ENCODE data around the gene HSD17B11.
"Not testable (repeated sequence)": the region's sequence is repeated elsewhere in the genome, so short reads cannot be mapped to it uniquely, and the experiment has no call there.

Gene HSD17B11, protein sequence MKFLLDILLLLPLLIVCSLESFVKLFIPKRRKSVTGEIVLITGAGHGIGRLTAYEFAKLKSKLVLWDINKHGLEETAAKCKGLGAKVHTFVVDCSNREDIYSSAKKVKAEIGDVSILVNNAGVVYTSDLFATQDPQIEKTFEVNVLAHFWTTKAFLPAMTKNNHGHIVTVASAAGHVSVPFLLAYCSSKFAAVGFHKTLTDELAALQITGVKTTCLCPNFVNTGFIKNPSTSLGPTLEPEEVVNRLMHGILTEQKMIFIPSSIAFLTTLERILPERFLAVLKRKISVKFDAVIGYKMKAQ

DNA sequence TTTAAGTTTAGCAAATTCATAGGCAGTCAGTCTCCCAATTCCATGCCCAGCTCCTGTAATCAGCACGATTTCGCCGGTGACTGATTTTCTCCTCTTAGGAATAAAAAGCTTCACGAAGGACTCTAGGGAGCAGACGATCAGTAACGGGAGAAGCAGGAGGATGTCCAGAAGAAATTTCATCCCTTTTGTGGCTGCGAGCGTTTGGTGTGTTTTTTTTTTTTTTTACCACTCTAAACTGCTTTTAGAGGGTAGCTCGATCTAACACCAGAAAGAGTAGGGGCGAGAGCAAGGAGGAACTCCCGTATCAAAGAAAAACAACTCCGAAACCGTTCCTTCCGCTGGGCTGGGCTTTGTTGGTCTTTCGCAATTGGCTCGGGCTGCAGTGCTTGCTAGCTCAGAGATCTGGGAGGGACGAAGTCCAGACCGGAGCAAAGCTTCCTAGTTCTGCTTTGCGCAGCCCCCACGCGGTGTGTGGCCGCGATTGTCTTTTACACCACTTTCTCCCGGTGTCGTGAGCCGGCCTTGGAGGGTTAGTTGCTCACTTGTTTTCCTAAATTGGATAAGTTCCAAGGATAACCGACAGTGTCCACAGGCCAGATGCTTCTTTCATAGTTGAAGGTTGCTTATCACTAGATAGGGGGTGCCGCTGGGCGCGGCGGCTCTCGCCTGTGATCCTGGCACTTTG lies at the start of gene HSD17B11:
HSD17B11 (minus strand) TSS at position 298 of the 685 bp plus-strand sequence; CDS start at position 180, 118 bp downstream.
- DNase-seq, result peak; percentile 86

DNA sequence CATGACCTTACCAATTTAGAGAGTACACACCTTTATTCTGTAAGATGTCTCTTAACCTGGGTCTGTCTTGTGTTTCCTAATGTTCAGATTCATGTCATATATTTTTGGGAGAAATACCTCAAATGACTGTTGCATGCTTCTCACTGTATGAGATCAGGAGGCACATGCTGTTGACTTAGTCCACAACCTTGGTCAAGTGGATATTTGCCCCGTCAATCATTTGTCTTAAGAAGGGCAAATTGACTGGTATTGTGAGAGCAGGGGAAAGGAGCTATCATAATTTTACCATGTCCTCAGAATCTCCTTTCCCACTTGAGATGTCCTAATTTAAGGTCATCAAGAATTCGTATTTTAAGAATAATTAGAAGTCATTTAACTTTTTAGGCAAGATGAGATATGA lies 42.4 kb upstream of the HSD17B11 start:
- DNase-seq, result no peak

DNA sequence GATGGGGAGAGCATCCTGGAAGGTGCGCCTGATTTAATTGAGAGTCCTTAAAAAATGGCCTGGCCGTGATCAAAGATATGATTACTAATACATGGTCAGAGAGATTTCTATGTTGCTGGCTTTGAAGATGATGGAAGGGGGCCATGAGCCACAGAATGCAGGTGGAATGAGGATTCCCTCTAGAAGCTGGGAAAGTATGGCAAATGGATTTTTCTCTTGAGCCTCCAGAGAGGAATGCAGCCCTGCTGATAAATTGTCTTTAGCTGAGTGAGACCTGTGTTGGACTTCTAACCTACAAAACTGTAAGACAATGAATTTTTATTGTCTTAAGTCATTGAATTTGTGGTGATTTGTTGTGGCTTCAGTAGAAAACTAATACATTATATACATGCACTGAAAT lies 39.0 kb upstream of the HSD17B11 start:
- DNase-seq, result no peak

DNA sequence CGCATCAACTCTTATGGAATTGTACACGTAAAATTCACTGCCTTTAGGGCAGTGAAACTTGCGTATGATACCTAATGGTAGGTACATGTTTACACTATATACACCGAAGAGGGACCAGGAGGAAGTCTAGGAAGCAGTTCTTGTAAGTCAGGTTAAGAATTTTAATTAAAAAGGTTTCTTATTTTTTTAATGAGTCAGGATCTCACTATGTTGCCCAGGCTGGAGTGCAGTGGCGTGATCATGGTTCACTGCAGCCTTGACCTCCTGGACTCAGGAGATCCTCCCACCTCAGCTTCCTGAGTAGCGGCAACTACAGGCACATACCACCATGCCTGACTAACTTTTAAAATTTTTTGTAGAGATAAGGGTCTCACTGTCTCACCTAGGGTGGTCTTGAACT lies 38.0 kb upstream of the HSD17B11 start:
- no peak for DNase-seq

DNA sequence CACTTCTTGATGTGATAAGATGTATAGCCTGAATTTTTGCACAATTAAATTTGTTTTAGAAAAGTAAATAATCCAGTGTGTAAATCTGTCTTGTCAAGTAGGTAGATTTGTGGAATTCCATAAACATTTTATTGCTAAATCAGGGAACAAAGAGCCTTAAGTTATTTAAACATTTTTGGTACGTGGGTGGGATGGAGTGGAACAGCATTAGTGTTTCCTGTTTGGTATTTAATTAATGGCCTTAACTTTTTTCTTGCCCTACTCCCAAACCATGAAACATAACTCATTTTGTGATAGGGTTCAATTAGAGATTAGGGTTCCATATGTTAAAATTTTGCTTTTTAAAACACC lies 36.5 kb upstream of the HSD17B11 start:
- no peak for DNase-seq

DNA sequence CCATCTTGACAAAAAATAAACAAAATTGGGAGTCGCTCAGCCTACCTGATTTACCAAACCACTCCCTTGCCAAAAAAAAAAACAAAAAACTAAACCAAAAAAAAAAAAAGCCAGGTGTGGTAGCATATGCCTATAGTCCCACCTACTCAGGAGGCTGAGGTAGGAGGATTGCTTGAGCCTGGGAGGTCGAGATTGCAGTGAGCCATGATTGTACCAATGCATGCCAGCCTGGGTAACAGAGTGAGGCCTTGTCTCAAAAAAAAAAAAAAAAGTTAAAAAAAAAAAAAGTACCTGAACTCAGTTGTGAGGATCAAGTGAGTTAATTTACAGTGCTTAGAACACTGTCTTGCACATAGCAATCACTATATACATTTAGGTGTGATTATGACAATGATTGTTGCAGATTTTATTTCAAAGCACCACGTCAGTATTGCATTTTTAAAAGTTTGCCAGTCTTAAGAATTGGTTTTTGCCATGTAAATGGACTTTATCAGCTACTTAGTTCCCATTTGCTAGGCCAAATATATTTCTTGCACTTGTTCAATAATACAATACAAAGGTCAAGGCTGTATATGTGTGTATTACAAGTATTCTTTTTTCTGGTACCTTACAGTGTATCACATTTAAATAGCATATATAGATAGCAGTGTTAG lies 36.0 kb upstream of the HSD17B11 start:
- DNase-seq, result no peak

DNA sequence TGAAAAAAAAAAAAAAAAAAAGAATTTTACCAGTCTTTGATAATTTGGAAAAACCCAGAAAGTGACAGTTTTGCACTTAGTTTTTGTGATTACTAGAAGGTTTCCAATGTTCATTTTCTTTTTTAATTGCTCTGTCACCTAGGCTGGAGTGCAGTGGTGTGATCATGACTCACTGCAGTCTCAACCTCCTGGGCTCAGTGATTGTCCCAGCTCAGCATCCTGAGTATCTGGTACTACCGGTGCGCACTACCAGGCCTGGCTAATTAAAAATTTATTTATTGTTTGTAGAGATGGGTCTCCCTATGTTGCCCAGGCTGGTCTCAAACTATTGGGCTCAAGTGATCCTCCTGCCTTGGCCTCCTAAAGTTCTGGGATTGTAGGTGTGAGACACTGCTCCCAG lies 34.7 kb upstream of the HSD17B11 start:
- DNase-seq, result no peak

DNA sequence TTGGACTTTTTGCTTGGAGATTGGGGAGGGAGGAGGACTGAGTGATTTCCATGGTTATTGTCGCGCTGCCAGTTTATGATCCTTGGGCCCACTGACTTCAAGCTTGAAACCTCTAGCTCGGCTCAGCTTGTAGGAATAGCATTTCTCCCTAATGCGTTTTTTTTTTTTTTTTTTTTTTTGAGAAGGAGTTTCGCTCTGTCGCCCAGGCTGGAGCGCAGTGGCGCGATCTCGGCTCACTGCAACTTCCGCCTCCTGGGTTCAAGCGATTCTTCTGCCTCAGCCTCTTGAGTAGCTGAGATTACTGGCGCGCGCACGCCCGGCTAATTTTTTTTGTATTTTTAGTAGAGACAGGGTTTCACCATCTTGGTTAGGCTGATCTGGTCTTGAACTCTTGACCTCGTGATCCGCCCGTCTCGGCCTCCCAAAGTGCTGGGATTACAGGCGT lies 33.1 kb upstream of the HSD17B11 start:
- DNase-seq, result not testable (repeated sequence)

DNA sequence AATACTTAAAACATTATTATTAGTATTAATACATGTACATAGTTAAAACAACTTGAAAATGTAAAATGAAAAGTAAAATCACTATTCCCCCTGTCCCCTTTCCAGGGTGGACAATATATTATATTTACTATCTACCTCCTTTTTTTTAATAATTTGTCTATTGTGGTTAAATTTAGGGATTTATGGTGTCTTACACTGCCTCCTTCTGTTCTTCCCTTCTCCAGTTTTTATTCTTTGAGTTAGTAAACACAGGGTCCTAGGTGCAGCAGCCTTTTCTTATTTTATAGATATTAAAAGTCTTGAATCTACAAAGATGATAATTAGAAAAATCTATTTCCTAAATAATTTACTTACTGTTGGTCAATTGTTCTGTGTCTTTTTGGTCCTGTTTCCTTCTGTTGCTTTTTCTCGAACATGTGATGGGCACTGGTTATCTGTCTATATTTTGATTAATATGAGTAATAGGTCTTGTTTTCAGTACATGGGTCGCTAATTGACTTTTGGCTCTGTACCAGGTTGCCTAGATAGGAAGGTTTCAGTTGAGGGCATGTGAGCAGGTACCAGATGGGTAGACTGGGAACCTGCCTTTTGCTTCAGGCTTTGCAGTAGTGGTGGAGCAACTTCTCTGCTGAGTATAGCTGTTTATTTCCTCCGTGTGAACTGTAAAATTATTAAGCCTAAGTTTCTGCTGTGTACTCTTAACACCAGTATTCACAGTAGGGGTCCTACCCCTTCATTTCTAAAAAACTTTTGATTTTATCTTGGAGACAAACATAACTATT lies 32.5 kb upstream of the HSD17B11 start:
- DNase-seq, result no peak

DNA sequence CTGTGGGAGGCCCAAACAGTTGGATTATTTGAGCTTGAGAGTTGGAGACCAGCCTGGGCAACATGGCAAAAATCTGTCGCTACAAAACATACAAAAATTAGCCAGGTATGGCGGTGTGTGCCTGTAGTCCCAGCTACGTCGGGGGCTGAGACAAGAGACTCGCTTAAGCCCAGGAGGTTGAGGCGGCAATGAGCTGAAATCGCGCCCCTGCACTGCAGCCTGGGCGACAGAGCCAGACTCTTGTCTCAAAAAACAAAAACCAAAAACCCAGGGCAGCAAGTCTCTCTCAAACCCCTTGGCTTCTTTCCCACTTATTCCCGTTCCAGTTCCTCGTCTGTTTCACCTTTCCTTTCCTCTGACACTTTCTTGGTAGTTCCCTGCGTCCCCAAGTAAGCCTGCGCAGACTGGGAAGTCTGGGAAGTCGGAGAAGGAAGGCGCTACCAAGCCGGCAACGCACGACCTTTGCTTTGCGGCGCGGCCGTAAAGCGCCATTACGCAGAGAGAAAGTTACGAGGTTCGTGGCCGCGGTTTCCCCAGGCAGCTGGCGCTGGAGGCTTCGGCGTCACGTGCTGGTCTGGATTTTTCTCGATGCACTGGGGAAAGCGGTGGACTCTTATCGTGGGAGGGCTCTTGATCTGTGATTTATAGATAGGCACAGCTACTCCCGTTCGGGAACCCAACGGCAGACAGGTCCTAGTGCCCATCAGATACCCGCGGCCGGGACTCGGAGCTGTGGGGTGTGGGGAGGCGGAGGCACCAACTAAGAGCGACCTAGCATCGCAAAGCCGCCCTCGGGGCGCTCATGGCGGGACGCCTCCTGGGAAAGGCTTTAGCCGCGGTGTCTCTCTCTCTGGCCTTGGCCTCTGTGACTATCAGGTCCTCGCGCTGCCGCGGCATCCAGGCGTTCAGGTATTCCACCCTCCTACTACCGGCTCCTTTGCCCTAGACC lies 31.4 kb upstream of the HSD17B11 start, which contains the start of gene NUDT9:
NUDT9 (plus strand) TSS at position 470 of the 949 bp plus-strand sequence; CDS start at position 803, 333 bp downstream.
- peak; percentile 82 for DNase-seq

DNA sequence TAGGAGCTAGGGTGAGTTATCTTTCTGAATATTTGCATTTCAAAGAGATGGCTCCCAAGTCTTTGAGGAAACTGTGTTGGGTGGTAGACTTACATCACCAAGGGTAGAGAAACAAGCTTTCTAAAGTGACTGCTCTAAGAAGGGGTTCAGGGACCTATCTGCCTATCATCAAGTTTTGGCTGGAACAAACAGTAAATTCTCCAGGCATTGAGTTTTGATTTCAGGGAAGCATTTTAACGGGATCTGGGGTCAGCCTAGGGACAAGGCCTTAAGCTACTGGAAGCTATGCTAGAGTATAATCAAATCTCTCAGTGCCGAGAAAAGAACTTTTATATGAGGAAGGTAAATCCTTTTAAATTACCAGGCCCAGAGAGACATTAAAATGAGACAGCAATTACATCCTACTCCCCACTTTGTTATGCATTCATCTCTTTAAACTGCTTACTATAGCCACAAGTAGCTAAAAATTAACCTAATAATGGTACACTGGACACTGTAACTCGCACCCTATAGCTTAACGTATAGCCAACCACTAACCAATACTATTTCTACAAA lies 29.4 kb upstream of the HSD17B11 start:
- DNase-seq, result no peak

DNA sequence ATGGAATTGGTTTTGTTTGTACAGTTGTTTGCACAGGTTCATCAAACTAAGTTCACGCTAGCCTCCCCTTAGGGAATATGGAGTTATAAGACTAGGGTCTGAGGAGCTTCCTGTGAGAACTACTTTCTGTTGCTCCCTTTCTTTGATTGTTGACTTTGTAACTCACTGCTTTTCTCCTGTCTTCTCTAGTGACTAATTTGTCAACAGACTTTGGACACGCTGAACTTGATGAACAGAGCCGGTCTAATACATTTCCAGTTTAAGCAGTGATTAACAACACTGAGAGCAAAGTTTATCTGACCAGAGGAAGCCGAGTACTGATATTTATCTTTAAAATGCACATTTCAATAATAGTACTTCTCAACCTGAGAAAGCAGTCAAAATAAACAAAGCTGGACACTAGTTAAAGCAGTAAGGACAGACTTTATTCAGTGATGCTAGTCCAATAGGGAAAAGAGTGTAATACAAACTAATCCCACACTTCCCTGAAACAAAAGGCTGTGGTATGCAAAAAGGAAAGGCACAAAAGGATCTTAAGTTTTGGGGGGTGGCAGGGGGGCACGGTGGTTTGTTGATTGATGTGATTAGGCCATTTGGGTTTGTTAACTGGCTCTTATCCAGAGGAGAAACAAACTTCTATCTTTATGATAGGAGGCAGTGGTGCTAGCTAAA lies 28.7 kb upstream of the HSD17B11 start:
- DNase-seq, result no peak

DNA sequence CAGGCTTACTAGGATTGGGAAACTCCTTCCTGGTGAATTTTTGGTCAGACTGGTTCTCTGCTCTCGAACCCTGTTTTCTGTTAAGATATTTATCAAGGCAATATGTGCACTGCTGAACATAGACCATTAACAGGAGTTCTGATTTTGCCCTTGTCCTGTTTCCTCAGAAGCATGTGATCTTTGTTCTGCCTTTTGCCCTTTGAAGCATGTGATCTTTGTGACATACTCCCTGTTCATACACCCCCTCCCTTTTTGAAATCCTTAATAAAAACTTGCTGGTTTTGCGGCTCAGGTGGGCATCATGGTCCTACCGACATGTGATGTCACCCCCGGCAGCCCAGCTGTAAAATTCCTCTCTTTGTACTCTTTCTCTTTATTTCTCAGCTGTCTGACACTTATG lies 27.4 kb upstream of the HSD17B11 start:
- not testable (repeated sequence) for DNase-seq

DNA sequence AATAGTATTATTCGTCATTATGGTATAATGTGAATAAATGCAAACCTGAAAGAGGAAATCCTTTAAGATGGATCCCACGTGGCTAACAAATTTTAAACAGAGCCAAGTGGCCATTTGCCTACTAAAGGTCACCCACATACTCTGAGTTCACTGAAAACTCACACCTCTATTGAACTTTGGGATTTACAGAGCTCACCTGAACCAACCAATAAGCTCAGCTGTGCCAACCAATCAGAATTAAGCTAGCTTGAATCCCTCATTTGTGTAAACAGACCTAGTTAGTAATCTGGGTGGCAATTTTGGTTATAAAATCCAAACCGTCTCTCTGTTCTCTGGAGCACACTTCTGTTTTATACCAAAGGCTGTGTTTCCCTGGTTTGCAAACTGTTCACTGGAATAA lies 26.0 kb upstream of the HSD17B11 start:
- DNase-seq, result no peak

DNA sequence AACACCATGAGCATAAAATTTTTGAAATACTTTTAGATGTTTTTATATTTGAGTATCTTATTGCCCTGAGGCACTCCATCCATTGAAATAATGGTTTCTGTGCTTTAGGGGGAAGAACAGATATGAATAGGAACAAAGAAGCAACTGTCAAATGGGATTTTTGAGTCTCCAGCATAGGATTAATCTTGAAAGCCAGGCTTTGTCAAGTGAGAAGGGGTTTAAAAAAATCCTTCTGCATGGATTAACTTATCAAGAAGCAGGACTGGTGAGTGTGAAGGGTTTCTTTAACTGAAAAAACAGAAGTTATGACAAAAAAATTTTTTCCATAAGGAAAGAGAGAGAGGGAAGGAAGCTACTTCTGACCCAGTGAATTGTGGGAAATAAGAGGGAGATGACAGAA lies 23.8 kb upstream of the HSD17B11 start:
- no peak for DNase-seq

DNA sequence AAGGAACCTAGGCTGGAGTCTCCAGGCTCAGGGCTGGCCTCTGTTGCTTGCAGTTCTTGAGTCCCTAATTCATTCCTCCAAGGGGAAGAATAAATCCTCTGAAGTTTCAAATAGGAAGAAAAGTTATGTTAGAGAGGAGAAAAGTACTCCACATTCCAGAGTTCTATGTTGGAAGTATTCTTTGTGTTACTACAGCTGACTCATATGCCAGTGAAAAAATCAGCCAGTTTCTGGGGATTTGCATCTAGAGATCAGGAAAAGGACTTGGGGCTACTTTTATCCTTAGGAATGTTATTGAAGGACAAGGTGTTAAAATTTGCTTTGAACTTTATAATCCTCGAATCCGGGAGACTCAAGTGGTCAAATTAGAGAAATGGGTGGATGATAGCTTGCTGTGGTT lies 19.7 kb upstream of the HSD17B11 start:
- no peak for DNase-seq

DNA sequence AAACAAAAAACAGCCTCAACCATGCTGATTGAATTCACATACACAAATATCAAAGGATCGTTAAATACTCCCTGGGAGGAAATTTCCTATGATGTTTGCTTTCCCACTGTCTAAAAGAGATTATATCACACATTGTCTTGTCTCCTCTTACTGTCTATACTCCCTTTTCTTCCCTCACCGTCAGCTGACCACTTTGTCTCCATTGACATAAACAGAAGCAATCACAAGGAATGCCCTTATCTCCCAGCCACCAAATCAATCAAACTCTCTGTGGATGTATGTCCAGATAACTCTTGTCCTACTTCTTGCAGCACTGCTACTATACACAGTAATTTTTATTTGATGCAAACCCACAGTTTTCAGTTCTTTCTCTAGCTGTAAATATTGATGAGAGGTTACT lies 19.2 kb upstream of the HSD17B11 start:
- no peak for DNase-seq

DNA sequence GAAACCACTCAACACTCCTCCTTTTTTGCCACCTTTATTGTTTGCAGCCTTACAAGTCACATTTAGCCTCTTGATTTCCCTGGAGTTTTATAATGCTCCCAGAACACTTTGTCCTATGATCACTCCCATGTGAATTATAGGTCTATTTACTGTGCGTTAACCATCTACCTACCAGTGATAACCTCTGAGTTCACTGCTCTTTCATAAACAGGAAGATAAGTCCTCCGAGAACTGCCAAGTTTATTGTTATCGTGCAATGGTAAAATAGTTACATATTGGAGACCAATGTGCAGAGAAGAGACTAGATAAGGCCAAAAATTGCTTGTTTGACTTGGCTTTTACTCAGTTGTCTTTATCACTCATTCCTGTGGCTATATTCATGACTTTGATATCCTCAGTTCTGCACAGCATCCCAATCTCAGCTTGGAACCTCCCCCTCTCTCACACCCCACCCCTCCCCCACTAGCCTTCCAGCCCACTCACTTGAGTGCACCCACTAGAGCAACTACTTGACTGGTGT lies 18.5 kb upstream of the HSD17B11 start:
- DNase-seq, result no peak

DNA sequence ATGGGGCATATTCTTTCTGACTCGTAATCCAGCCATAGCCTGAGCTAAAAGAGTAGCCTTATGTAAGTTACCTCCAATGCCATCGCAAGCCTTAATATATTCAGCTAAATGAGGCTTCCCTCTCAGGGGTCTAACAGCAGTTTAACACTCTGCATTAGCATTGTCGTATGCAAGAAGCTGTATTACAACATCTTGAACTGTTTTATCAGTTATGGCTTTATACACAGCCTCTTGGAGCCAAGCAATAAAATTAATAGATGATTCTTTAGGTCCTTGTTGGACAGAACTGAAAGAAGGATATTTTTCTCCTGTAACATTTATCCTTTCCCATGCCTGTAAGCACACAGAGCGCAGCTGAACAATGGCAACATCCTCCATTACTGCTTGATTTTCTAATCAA lies 15.9 kb upstream of the HSD17B11 start:
- DNase-seq, result not testable (repeated sequence)

DNA sequence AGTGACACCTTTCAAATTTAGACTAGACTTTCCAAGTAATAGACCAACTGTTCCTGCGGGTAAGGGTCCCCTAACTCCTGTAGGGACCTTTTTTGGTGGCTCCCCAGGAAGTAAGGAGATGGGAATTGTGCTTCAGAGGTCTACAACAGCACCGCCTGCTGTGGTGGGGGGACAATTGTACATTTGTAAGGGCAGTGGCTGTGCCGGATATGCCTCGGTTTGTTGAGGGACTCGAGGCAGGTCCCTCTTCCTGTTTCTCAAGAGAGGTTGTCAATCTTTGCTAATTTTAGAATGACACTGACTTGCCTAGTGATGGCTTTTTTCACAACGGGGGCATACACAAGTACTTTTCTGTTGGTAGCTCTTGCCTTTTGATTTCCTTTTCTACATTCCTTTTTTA lies 15.5 kb upstream of the HSD17B11 start:
- DNase-seq, result no peak
